Central memory CD8-positive, alpha-beta T cell (primary cell): ENCODE results near the gene TMED3.

Source experiments
- ATAC-seq: fragments of 150-1000 bp; cut with Tn5 transposase; replicated peaks from 2 replicates; pipeline ENCODE4 v1.10.0; 2022; ENCODE audit warnings: mild to moderate bottlenecking, moderate FRiP score, moderate number of reproducible peaks; ENCODE audit not compliant: poor library complexity, severe bottlenecking; ENCODE audit errors: extremely low read depth
- DNase-seq, 2 donors: peaks; one replicate each; pipeline ENCODE4 v3.0.0; 2021; ENCODE audit warnings: low spot score in 2 of 2
- H3K27ac Mint-ChIP-seq: one replicate; pipeline ENCODE4 v1.8.0; 2022; ENCODE audit warnings: low read depth, mild to moderate bottlenecking, moderate library complexity, mixed read lengths
- H3K27me3 Mint-ChIP-seq: one replicate; pipeline ENCODE4 v1.8.0; 2022; ENCODE audit warnings: mixed read lengths
- H3K36me3 Mint-ChIP-seq: one replicate; pipeline ENCODE4 v1.8.0; 2022; ENCODE audit warnings: mild to moderate bottlenecking, moderate library complexity, mixed read lengths; ENCODE audit not compliant: insufficient read depth
- H3K4me1 Mint-ChIP-seq: one replicate; pipeline ENCODE4 v1.8.0; 2022; ENCODE audit warnings: mixed read lengths
- H3K4me3 Mint-ChIP-seq: one replicate; pipeline ENCODE4 v1.8.0; 2022; ENCODE audit warnings: mild to moderate bottlenecking, moderate library complexity, mixed read lengths
- H3K9me3 Mint-ChIP-seq: one replicate; pipeline ENCODE4 v1.8.0; 2022; ENCODE audit warnings: mixed read lengths

TMED3 gene

DNA sequence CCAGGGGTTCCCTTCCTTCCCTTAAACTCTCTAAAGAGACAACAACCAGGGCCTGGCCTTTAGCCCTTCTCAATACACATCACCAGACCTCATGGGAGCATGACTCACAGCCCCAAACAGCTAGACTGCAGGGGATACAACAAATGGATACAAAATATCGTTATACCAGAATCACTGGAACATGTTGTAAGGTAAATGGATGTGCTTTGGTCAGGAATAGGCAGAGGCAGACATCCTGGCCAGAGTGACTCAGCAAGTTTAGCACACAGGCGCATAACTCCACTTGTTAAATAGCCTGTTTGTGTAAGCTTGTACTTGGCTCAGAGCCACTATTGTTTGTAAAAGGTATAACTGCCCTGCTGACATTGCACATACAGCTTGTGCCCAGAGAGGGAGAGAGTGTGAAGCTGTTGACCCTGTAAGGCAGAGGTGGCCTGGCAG, 18.3 kb downstream of the TMED3 start:
- H3K27me3 Mint-ChIP-seq: no peaks in the 10 kb centered on the region

DNA sequence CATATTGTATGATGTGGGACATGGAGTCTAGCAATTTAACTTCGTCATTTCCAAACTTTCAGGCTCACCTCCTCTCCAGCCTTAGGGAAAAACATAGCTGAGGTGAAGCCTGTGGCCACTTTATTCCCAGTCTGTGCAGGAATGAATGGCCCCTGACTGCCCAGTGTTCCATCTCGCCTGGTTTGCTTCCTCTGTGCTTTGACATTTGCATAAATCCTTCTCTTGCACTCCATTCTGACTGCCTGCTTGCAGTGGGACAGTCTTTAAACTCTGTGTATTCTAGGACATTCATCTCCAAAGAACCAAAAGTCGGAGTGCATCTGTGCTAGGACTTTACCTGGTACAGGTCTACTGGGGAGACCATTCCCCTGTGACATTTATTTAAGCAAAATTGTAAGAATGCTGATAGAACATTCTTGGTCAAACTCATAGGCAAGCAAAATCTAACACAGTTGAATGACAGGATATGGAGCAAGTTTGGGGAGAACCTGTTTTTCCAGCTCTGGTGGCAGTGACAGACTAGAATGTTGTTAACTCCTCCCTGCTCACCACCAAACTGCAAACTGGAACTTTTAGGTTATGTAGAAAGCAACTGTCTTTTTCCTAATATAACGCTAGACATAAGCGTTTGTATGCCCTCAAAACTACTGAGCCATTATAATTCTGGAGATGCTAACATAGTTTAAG, 22.1 kb downstream of the TMED3 start:
- H3K36me3 Mint-ChIP-seq: peaks cover 1% of the 10 kb centered on the region
- no peak overlapping the region for H3K4me3 Mint-ChIP-seq
- no peaks in the 10 kb centered on the region for H3K9me3 Mint-ChIP-seq
- H3K27me3 Mint-ChIP-seq: no peaks in the 10 kb centered on the region
- H3K27ac Mint-ChIP-seq: no peak overlapping the region
- DNase-seq: no peak
- no peak for ATAC-seq
- H3K4me1 Mint-ChIP-seq: no peaks in the 10 kb centered on the region

More for the DNA sequence above, 18.3 kb downstream of the TMED3 start:
- no peak overlapping the region for H3K27ac Mint-ChIP-seq
- DNase-seq: no peak
- ATAC-seq: no peak
- H3K9me3 Mint-ChIP-seq: no peaks in the 10 kb centered on the region
- H3K4me3 Mint-ChIP-seq: no peak overlapping the region
- H3K4me1 Mint-ChIP-seq: peaks cover 4% of the 10 kb centered on the region
- H3K36me3 Mint-ChIP-seq: peaks cover 6% of the 10 kb centered on the region

DNA sequence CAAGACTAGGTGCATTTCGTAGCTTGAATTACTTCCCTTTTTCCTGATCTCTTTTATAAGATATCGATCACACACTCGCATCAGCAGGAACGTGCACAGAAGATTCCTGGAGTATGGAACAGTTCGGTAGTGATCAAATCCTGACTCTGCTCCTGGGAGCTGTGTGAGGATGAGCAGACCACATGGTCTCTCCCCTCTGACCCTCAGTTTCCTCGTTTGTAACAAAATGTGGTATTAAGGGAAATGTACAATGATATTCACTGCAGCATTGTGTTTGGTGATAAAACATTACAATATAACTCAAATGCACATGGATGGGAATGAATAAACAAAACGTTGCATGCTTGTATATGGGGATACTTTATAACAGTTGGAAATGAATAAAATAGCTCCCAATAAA, 26.7 kb downstream of the TMED3 start:
- Mint-ChIP-seq H3K27me3 (no peaks in the 10 kb centered on the region), H3K4me1 (no peaks in the 10 kb centered on the region), H3K36me3 (peaks cover 2% of the 10 kb centered on the region), H3K9me3 (no peaks in the 10 kb centered on the region), H3K4me3 (no peak overlapping the region), H3K27ac (no peak overlapping the region)
- ATAC-seq: no peak
- no peak for DNase-seq

DNA sequence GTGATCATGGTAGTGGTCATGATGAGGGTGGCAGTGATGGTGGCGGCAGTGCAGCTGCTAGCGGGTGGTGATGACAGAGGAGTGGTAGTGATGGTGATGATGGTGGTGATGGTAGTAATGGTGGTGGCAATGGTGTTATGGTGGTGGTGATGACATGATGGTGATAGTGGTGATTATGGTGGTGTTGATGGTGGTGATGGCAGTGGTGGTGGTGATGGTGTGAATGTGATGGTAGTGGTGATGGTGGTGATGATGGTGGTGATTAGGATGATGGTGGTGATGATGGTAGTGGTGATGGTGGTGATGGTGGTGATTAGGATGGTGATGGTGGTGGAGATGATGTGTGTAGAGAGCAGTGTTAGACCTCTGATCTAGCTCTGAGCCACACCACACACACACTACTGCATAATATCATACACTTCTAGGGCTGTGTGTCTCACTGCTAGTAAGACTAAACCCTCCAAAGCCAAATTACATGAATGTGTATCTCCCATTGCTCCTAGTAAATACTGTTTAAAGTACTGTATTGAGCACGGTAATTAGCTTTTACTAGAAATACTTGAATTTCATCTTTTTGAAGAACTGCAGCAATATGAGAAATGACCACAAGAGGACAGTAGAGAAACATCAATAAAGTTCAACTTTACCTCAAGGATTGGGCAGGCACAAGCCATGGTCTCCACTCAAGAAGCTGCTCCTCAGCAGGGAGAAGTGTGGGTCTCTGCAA, 28.8 kb downstream of the TMED3 start:
- H3K36me3 Mint-ChIP-seq: peaks cover 2% of the 10 kb centered on the region
- H3K27ac Mint-ChIP-seq: no peak overlapping the region
- H3K4me1 Mint-ChIP-seq: no peaks in the 10 kb centered on the region
- no peaks in the 10 kb centered on the region for H3K9me3 Mint-ChIP-seq
- ATAC-seq (no peak), DNase-seq (no peak)
- H3K27me3 Mint-ChIP-seq: no peaks in the 10 kb centered on the region
- H3K4me3 Mint-ChIP-seq: no peak overlapping the region

DNA sequence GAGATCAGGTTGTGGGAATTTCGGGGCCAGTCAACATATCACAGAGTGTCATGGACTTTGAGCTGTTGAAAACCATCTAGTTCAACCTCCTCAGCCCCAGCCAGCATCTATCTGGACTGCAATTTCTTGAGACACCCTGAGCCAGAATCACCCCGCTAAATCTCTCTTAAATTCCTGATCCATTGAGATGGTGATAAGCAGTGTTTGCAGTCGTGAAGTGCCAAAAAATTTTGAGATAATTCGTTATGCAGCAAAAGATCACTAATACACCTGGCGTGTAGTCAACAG, 29.3 kb downstream of the TMED3 start:
- H3K27me3 Mint-ChIP-seq: no peaks in the 10 kb centered on the region
- H3K27ac Mint-ChIP-seq: no peak overlapping the region
- no peaks in the 10 kb centered on the region for H3K9me3 Mint-ChIP-seq
- no peaks in the 10 kb centered on the region for H3K4me1 Mint-ChIP-seq
- no peak for ATAC-seq
- DNase-seq: no peak
- no peak overlapping the region for H3K4me3 Mint-ChIP-seq
- H3K36me3 Mint-ChIP-seq: peaks cover 2% of the 10 kb centered on the region

DNA sequence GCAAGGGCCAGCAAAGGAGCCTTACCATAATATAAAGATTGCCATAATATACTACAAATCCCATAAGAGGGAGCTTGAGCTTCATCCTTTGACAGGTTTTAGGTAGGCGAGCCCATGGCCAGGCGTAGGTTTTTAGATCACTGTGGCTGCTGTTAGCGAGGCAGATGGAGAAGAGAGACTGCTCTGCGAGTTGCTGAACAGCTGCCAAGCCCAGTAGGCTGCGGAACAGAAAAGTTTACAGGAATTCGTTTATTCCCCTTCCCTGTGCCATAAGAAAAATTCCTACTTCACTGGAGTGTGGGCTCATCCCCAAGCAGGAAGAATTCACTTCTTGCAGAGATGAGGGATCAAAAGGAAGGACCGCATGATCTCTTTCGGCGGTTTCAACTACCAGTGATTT, 30.5 kb downstream of the TMED3 start:
- no peak overlapping the region for H3K4me3 Mint-ChIP-seq
- H3K9me3 Mint-ChIP-seq: no peaks in the 10 kb centered on the region
- DNase-seq: no peak
- H3K27me3 Mint-ChIP-seq: no peaks in the 10 kb centered on the region
- no peak for ATAC-seq
- no peak overlapping the region for H3K27ac Mint-ChIP-seq
- peaks cover 2% of the 10 kb centered on the region for H3K36me3 Mint-ChIP-seq
- no peaks in the 10 kb centered on the region for H3K4me1 Mint-ChIP-seq

DNA sequence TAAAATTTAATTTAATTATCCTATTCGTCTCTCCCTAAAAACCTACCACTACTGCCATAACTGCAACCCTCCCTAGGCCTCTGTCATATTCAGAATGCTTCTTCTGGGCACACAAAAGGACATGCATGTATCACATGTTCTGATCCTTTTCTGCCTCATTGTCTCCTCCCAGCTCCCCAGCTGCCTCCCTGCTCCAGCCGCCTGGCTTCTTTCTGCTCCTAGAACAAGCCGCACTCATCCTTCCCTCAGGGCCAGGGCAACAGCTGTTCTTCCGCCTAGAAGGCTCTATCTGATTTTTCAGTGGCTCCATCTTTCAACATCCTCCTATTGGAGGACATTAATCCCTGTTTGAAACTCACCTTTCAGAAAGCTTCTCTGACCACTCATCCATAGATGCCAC, 38.6 kb downstream of the TMED3 start:
- no peaks in the 10 kb centered on the region for H3K27me3 Mint-ChIP-seq
- H3K4me1 Mint-ChIP-seq: no peaks in the 10 kb centered on the region
- ATAC-seq (no peak), DNase-seq (no peak)
- no peaks in the 10 kb centered on the region for H3K36me3 Mint-ChIP-seq
- no peak overlapping the region for H3K27ac Mint-ChIP-seq
- H3K9me3 Mint-ChIP-seq: no peaks in the 10 kb centered on the region
- H3K4me3 Mint-ChIP-seq: no peak overlapping the region

DNA sequence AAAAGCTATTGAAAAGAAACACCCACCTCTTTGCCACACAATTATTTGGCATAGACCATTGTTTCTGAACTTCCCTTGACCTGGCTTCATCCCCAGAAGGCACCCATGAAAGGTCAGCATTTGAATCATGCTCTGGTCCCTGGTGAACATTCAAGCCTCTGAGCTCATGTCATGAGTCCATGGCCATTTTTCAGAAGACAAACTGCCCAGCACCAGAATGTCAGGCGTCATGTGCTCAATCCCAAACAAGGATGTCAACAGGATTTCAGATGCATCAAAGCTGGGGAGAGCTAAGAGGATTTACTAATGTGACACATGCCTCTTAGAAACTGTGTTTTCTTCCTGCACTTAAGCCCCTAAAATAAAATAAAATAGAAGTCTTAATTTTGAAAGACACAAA, 41.3 kb downstream of the TMED3 start:
- DNase-seq: no peak
- no peaks in the 10 kb centered on the region for H3K4me1 Mint-ChIP-seq
- no peak overlapping the region for H3K4me3 Mint-ChIP-seq
- no peaks in the 10 kb centered on the region for H3K9me3 Mint-ChIP-seq
- ATAC-seq: no peak
- no peak overlapping the region for H3K27ac Mint-ChIP-seq
- no peaks in the 10 kb centered on the region for H3K36me3 Mint-ChIP-seq
- no peaks in the 10 kb centered on the region for H3K27me3 Mint-ChIP-seq

DNA sequence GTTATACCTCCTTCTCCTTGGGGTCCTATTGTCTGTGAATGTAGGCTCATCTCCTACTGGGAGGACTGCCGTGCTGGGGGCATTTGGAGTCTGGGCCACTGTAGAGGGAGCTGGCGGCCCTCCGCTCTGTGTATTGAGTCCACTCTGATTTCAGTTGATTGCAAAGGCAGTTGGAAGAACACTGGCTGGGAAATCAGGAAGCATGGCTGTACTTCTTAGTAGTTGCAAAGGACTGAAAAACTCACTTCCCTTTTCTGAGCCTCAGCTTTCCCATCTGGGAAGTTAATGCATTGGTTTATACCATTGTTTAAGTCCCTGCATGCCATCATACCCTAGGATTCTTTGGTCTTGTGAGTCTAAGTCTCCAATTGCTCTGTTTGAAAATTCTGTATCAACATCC, 46.7 kb downstream of the TMED3 start:
- Mint-ChIP-seq H3K27ac (no peak overlapping the region), H3K27me3 (no peaks in the 10 kb centered on the region), H3K36me3 (no peaks in the 10 kb centered on the region), H3K4me3 (no peak overlapping the region), H3K4me1 (no peaks in the 10 kb centered on the region), H3K9me3 (no peaks in the 10 kb centered on the region)
- DNase-seq (no peak), ATAC-seq (no peak)

DNA sequence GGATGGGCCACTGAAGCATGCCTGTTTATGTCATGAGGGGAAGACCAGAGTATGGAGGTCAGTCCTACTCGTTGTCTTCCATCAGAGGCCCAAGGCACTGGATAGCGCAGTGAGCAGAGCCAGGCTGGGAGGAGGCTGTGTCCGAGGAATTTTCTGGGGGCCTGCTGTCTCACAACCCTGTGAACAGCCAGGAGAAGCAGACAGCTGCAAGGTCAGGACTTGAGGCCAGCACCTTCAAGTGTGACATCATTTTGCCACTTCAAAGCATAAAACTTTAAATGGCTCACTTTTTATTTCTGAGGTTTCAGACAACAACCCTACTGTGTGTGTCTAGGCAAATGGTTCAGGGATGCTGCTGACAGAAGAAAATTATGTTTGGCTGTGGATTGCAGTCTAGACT, 47.2 kb downstream of the TMED3 start:
- DNase-seq (no peak), ATAC-seq (no peak)
- Mint-ChIP-seq H3K36me3 (no peaks in the 10 kb centered on the region), H3K27me3 (no peaks in the 10 kb centered on the region), H3K27ac (no peak overlapping the region), H3K9me3 (no peaks in the 10 kb centered on the region), H3K4me1 (no peaks in the 10 kb centered on the region), H3K4me3 (no peak overlapping the region)

DNA sequence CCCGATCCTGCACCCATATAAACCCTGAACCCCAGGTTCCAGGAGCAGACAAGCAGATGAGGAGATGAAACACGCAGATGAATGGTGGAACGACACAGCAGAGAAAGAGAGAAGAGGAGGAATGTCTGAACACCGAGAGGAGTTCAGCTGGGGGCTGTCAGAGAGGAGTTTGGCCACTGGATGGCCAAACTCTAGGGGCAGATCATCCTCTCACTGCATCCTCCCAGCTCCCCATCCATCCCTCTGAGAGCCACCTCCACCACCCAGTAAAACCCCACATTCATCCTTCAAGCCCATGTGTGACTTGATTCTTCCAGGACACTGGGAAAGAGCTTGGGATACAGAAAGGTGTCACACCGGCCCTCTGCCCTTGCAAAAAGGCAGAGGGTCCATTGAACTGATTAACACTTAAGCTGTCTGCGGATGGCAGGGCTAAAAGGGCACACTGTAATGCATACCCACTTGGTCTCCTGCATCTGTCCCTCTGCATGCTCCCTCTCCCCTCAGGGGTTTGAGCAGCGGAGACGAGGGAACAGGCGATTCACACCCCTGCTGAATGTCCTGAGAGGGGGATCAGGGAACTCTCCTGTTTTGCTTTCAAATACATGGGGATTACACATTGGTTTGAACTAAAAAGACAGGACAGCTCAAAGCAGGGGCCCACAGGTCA, 53.8 kb downstream of the TMED3 start:
- ATAC-seq: no peak
- no peak for DNase-seq
- H3K9me3 Mint-ChIP-seq: no peaks in the 10 kb centered on the region
- H3K4me1 Mint-ChIP-seq: no peaks in the 10 kb centered on the region
- H3K27ac Mint-ChIP-seq: no peak overlapping the region
- H3K36me3 Mint-ChIP-seq: no peaks in the 10 kb centered on the region
- no peaks in the 10 kb centered on the region for H3K27me3 Mint-ChIP-seq
- no peak overlapping the region for H3K4me3 Mint-ChIP-seq

DNA sequence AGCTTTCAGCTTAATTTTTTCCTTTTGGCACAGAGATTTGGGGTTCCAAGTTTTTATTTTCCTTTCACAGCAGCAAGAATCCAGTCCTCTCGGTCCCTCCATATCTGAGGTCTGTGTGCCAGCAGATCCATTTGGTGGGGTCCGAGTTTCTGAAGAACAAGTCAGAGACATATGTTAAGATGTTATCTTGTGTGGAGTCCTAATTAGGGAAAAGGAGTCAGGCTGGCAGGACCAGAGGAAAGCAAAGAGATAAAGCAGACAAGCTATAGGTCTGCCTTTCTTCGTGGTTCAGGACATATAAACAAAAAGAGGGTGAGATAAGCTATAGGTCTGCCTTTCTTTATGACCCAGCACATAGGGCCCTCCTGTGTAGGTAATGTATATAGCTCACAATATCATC, 54.9 kb downstream of the TMED3 start:
- Mint-ChIP-seq H3K27ac (no peak overlapping the region), H3K9me3 (no peaks in the 10 kb centered on the region), H3K27me3 (no peaks in the 10 kb centered on the region), H3K4me1 (no peaks in the 10 kb centered on the region), H3K4me3 (no peak overlapping the region), H3K36me3 (no peaks in the 10 kb centered on the region)
- ATAC-seq (no peak), DNase-seq (no peak)

DNA sequence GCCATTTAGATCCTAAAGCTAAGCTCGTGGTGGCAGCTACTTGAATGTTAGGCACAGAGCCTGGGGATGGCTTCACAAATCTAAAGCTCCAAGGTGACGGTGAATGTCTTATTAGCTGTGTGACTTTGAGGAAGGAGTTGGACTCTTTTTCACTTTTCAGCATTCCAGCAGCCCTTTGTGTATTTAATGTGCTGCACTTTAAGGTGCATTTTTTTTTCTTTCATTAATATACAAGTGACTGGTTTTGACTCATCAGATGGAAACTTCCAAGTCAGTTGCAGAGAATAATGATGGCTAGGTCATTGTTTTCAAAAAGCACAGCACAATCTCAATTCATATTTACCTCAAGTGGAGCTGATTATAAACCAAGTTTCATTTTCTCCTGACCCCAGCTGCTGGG, 55.8 kb downstream of the TMED3 start:
- Mint-ChIP-seq H3K9me3 (no peaks in the 10 kb centered on the region), H3K36me3 (no peaks in the 10 kb centered on the region), H3K4me1 (no peaks in the 10 kb centered on the region), H3K27ac (no peak overlapping the region), H3K4me3 (no peak overlapping the region), H3K27me3 (no peaks in the 10 kb centered on the region)
- no peak for DNase-seq
- no peak for ATAC-seq
